Measurements from ENCODE around the gene ZKSCAN3.

DNA sequence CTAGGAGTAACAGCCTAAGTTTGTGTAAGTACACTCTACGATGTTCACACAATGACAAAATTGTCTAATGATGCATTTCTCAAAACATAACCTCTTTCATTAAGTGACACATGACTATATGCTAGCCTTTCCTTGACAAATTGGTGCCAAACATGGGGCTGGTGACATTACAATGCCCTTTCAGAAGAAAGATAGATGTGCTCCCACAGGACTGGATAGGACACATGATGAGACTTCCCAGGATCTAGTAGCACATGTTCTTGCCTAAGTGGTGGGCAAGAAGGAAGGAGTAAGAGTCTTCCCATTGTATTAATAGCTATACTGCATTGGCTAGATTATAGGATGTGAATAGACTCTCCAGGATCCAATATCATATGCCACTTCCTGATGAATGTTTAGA lies 21.5 kb downstream of the ZKSCAN3 start:
- no peak for TF ChIP-seq POLR2A (IDR thresholded peaks at IDR 0.05)
- TF ChIP-seq, protein P1, sequence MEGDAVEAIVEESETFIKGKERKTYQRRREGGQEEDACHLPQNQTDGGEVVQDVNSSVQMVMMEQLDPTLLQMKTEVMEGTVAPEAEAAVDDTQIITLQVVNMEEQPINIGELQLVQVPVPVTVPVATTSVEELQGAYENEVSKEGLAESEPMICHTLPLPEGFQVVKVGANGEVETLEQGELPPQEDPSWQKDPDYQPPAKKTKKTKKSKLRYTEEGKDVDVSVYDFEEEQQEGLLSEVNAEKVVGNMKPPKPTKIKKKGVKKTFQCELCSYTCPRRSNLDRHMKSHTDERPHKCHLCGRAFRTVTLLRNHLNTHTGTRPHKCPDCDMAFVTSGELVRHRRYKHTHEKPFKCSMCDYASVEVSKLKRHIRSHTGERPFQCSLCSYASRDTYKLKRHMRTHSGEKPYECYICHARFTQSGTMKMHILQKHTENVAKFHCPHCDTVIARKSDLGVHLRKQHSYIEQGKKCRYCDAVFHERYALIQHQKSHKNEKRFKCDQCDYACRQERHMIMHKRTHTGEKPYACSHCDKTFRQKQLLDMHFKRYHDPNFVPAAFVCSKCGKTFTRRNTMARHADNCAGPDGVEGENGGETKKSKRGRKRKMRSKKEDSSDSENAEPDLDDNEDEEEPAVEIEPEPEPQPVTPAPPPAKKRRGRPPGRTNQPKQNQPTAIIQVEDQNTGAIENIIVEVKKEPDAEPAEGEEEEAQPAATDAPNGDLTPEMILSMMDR (IDR thresholded peaks at IDR 0.05), result no peak

All from lower leg skin (tissue), 3 donors.